MM.1S (cell line): ENCODE data around the gene RSPH4A.

Source experiments
- DNase-seq: peaks from one replicate; pipeline ENCODE4 v3.0.0-alpha.2; 2015
- H2AFZ ChIP-seq: fragments of 300-600 bp; sonication (generic); 2 replicates; pipeline ENCODE4 v1.6.0; 2016; ENCODE audit warnings: antibody characterized with exemption, low read length
- H3F3A ChIP-seq: fragments of 300-600 bp; sonication (generic); 2 replicates; pipeline ENCODE4 v1.6.1; 2016; ENCODE audit warnings: mild to moderate bottlenecking, antibody characterized with exemption, low read length, moderate library complexity, mixed read lengths; ENCODE audit not compliant: insufficient read depth
- H3K27ac ChIP-seq: fragments of 300-600 bp; sonication (generic); 2 replicates; pipeline ENCODE4 v1.5.1; 2016; ENCODE audit warnings: mild to moderate bottlenecking, low read length
- H3K27me3 ChIP-seq: fragments of 300-600 bp; sonication (generic); replicated peaks from 2 replicates; pipeline ENCODE4 v1.6.0; 2016; ENCODE audit warnings: low read length; ENCODE audit not compliant: insufficient read depth
- H3K36me3 ChIP-seq: fragments of 300-600 bp; sonication (generic); replicated peaks from 2 replicates; pipeline ENCODE4 v1.6.1; 2016; ENCODE audit warnings: mild to moderate bottlenecking, low read length, mixed read lengths; ENCODE audit not compliant: insufficient read depth
- H3K4me1 ChIP-seq: fragments of 300-600 bp; sonication (generic); 2 replicates; pipeline ENCODE4 v1.6.1; 2016; ENCODE audit warnings: low read length, mixed read lengths
- H3K4me2 ChIP-seq: fragments of 300-600 bp; sonication (generic); 2 replicates; pipeline ENCODE4 v1.6.0; 2016; ENCODE audit warnings: low read depth, low read length
- H3K4me3 ChIP-seq: fragments of 300-600 bp; sonication (generic); 2 replicates; pipeline ENCODE4 v1.5.1; 2016; ENCODE audit warnings: low read length, mixed read lengths
- H3K79me2 ChIP-seq: fragments of 300-600 bp; sonication (generic); 2 replicates; pipeline ENCODE4 v1.6.1; 2016; ENCODE audit warnings: mixed run types, low read length, mixed read lengths
- H3K9ac ChIP-seq: fragments of 300-600 bp; sonication (generic); 2 replicates; pipeline ENCODE4 v1.6.1; 2016; ENCODE audit warnings: low read length, mixed read lengths
- H3K9me2 ChIP-seq: fragments of 300-600 bp; sonication (generic); replicated peaks from 2 replicates; pipeline ENCODE4 v1.6.1; 2016; ENCODE audit warnings: mild to moderate bottlenecking, low read length, mixed read lengths; ENCODE audit not compliant: insufficient read depth
- H3K9me3 ChIP-seq: fragments of 300-600 bp; sonication (generic); replicated peaks from 2 replicates; pipeline ENCODE4 v1.6.1; 2016; ENCODE audit warnings: mild to moderate bottlenecking, low read length, mixed read lengths; ENCODE audit not compliant: insufficient read depth
- H4K20me1 ChIP-seq: fragments of 300-600 bp; sonication (generic); 2 replicates; pipeline ENCODE4 v1.6.1; 2016; ENCODE audit warnings: mild to moderate bottlenecking, low read length, moderate library complexity, mixed read lengths; ENCODE audit not compliant: insufficient read depth
- CTCF ChIP-seq: fragments of 300-600 bp; sonication (generic); IDR thresholded peaks from 2 replicates; pipeline ENCODE4 v1.5.1; 2016; ENCODE audit warnings: antibody characterized with exemption, low read length, mixed read lengths
- EZH2 ChIP-seq: fragments of 300-600 bp; sonication (generic); optimal IDR thresholded peaks from 2 replicates; pipeline ENCODE3; 2017; ENCODE audit warnings: low read depth, mild to moderate bottlenecking, antibody characterized with exemption, low read length, mixed read lengths
- EZH2phosphoT487 ChIP-seq: fragments of 300-600 bp; sonication (generic); IDR thresholded peaks from 2 replicates; pipeline ENCODE4 v1.6.1; 2018; ENCODE audit warnings: antibody characterized with exemption, low read length

RSPH4A gene

DNA sequence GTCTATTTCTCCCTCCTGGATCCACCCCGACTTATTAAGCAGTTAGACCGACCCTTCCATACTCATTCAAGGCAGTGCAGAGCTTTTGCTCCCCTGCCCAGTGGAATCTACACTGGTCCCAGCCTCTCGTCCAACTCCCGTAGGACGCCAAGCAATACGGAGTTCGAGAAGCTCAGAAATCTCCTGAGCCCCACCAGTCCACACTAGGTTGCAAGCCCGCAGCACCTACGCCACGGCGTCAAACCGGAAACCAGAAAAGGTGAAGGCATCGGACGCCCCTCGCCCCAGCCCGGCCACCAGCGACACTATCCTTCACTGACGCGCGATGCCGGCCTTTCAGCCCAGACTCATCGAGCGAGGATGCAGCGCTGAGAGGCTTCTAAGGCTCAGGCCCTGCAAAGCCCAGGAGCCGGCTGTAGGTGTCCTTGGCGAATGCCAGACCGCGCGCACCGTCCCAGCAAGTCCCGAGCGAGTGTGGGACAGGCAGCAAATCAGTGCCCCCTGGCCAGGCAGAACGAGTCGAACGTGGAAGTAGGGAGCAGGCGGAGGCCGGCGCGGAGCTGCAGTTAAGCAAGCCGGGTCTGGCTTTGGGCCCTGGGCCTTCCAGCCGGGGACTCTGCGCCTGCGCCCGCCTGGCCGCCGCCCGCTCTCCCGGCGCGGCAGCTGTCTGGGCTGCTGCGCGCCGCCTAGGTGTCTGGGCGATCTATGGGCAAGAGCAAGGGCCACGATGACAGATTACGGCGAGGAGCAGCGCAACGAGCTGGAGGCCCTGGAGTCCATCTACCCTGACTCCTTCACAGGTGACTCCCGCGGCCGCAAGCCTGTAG is 45.2 kb upstream of the RSPH4A start, which contains the start of gene RWDD1:
Gene RWDD1 (plus strand): TSS at position 649 of the 827 bp plus-strand sequence. CDS start 79 bp downstream, at position 728.
- peak; percentile 98 for DNase-seq
- peak within 1 kb of the TSS; percentile 89 for H2AFZ ChIP-seq
- H3K79me2 ChIP-seq, result peaks cover 56% of the 10 kb centered on the region
- peak within 1 kb of the TSS; percentile 80 for H3K4me2 ChIP-seq
- peaks cover 13% of the 10 kb centered on the region for H3K4me1 ChIP-seq
- no peaks in the 10 kb centered on the region for H3K9me3 ChIP-seq
- TF ChIP-seq CTCF (no peak; the same call in 1 of the 2 replicates), EZH2 (no peak), EZH2phosphoT487 (no peak)
- H3K36me3 ChIP-seq, result no peaks in the 10 kb centered on the region
- H3K27me3 ChIP-seq, result no peaks in the 10 kb centered on the region
- peak within 1 kb of the TSS; percentile 97 for H3K4me3 ChIP-seq
- no peaks in the 10 kb centered on the region for H4K20me1 ChIP-seq
- H3K9me2 ChIP-seq, result no peaks in the 10 kb centered on the region
- H3K27ac ChIP-seq, result peak within 1 kb of the TSS; percentile 86
- H3F3A ChIP-seq, result peaks cover 8% of the 10 kb centered on the region
- H3K9ac ChIP-seq, result peak within 1 kb of the TSS; percentile 92

DNA sequence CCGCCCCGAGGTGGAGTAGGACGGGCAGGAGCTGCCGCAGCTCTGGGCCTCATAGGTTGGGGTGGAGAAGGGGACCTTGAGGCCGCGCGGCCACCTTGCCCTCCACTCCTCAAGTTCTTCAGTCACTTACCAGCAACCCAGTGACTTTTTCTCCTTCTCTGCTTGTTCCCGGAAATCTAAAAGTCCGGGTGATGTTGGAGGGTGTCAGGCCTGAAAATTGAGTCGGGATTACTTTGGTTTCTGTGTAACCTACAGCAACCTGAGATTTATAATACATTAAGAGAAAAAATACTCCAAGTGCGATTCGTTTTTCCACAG is 44.6 kb upstream of the RSPH4A start:
- H3K9ac ChIP-seq, result peak overlapping the region; percentile 92
- DNase-seq, result no peak
- H3K36me3 ChIP-seq, result no peaks in the 10 kb centered on the region
- peak overlapping the region; percentile 86 for H3K27ac ChIP-seq
- no peaks in the 10 kb centered on the region for H3K9me2 ChIP-seq
- H3K4me3 ChIP-seq, result peak overlapping the region; percentile 97
- peak overlapping the region; percentile 70 for H3K4me2 ChIP-seq
- no peaks in the 10 kb centered on the region for H4K20me1 ChIP-seq
- no peaks in the 10 kb centered on the region for H3K9me3 ChIP-seq
- no peak for TF ChIP-seq CTCF
- no peak for TF ChIP-seq EZH2
- TF ChIP-seq EZH2phosphoT487, result no peak
- H3K27me3 ChIP-seq, result no peaks in the 10 kb centered on the region
- H3K4me1 ChIP-seq, result peaks cover 13% of the 10 kb centered on the region
- H3F3A ChIP-seq, result peaks cover 8% of the 10 kb centered on the region
- H2AFZ ChIP-seq, result peak overlapping the region; percentile 89
- peaks cover 62% of the 10 kb centered on the region for H3K79me2 ChIP-seq

GRCh38 chr6:116572162-116572561 is 44.1 kb upstream of the RSPH4A start:
- peaks cover 67% of the 10 kb centered on the region for H3K79me2 ChIP-seq

More at GRCh38 chr6:116572162-116572561, 44.1 kb upstream of the RSPH4A start:
- H3K4me3 ChIP-seq, result peak overlapping the region; percentile 97
- no peaks in the 10 kb centered on the region for H3K9me2 ChIP-seq
- H3K9me3 ChIP-seq, result no peaks in the 10 kb centered on the region
- H3K27me3 ChIP-seq, result no peaks in the 10 kb centered on the region
- H4K20me1 ChIP-seq, result no peaks in the 10 kb centered on the region
- H3K36me3 ChIP-seq, result no peaks in the 10 kb centered on the region
- peak overlapping the region; percentile 86; the same call in 1 of the 2 replicates for H3K27ac ChIP-seq
- peak overlapping the region; percentile 70 for H3K4me2 ChIP-seq
- peak overlapping the region; percentile 92 for H3K9ac ChIP-seq
- DNase-seq, result peak; percentile 29
- H2AFZ ChIP-seq, result peak overlapping the region; percentile 89
- TF ChIP-seq CTCF (no peak), EZH2 (no peak), EZH2phosphoT487 (no peak)
- H3F3A ChIP-seq, result peaks cover 8% of the 10 kb centered on the region
- H3K4me1 ChIP-seq, result peaks cover 13% of the 10 kb centered on the region
